ENCODE measurements around the gene CGB1. TPM values are rescaled to one million over a fixed set of nuclear protein-coding genes. Genes with fewer than 3 reads are reported as not detected.

CGB1 gene
- total RNA-seq = not detected in 2 replicates

DNA sequence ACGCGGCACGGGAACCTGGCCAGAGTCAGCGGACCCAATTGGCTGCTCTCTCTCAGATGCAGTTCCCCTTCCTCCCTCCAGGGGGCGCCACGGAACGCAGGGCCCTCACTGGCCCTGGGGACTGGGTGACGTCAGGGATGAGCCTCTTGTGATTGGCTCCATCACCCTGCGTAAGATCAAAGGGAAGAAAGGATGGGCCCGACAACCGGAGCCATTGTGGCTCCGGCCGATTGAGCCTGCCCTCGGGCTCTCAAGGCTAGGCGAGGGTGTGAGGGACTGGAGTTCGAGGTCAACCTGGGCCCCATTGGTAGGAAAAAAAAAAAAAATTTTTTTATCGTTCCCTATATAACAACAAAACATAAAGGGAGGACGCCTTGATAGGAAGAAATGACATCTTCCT, at the start of gene CGB1:
TSS of gene CGB1 (minus strand) at position 81 of the 400 bp plus-strand sequence. CDS start 184 bp downstream, outside the sequence.

DNA sequence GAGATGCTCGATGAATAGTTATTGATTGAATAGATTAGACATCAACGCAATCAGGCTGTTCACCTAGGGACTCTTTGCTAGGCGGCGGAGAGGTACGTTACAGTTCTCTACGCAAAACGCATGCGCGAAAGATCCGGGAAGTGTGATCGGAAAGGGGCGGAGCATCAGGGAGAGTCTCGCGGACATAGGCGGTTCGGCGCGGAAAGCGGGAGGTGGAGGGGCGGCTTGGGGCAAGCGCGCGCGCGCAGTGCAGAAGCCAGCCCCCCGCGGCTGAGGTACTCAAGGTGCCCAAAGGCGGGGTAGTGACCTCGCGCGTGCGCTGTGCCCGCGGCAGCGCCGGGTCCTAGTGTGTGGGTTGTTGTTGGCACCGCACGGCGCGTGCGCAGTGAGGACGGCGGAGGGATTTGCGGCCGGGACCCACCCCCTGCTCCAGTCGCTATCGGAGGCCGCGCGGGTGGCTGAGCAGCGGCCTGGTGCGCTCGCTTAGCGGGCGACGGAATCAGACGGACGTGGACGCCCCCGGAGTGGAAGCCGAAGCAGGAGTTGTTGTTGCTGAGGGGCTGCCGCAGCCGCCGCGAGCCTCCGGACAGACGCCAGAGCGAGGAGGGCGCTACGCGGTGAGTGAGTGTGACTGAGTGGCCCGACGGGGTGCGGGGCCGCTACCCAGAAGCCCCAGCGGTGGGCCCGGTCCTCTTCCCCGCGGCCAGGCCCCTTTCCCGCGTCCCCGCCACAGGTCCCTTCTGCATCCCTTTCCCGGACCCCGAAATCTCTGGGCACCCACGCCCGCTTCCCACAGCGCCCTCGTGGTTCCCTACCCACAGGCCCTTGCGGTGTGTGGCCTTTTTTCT, 48.5 kb upstream of the CGB1 start, which contains the start of gene SNRNP70:
TSS of gene SNRNP70 (plus strand) at position 432 of the 848 bp plus-strand sequence. CDS start 964 bp downstream, outside the sequence.

DNA sequence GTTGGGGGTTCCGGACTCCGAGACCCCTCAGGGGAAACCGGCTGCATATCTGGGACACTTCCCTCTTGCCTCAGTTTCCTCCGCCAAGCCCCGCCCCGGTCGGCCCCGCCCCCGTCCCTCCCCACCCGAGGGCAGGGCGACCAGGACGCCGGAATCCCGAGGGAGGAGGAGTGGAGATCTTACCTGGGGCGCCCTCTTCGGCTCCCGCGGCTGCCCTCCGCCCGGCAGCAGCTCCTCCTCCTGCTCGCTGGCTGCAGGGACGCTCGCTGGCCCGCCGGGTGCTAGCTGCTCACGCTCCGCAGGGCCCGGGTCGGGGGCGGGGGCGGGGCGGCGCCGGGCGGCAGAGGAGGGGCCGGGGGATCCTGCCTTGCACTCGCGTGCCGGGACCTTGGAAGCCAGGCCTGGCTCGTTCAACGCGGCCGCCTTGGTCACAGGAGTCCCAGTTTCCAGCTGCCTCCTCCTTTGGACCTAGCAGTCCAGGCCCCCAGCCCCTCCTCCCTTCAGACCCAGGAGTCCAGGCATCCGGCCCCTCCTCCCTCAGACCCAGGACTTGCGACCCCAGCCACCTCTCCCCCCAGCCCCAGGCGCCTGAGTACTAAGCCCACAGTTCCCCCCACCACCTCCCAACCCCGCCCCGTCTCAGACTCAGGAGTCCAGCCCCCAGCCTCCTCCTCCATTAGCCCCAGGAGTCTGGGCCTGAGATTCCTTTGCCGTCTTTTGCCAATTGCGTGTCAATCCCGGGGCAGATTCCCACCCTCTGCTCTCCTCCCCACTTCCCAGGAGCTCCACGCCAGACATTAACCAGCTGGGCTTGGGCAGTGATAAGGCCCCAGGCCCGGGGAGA, 28.3 kb upstream of the CGB1 start, which contains the start of gene NTF4:
TSS of gene NTF4 (minus strand) at position 51 of the 844 bp plus-strand sequence. CDS start 2,821 bp downstream, outside the sequence.

DNA sequence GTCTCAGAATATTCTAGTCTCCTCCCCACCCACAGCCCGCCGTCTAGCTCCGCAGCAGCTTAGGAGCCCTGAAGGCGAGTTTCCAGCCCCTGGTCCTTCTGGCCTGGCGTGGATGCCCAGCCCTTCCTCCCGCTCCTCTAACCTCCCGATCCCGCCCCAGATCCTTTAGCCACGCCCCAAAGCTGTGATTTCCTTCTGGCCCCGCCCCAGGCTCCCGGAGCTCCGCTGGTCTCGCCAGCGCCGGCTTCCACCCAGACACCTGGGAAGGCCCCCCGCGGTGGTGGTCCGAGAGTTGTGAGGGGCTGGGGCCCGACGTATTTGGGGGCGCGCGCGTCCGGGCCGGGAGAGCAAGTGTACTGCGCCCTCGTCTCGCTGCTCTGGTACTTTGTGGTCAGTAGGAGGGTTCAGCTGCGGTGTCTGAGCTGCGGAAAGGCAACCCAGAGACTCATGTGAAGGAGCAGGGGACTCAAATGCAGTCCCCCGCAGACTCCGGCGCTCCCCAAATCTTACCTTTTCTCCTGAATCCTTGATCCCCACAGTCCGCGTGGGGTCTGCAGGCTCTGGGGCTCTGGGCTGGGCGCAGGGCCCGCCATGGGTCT, 21.0 kb upstream of the CGB1 start, which contains the start of gene CGB7:
TSS of gene CGB7 (minus strand) at position 114 of the 599 bp plus-strand sequence. CDS start 2,374 bp downstream, outside the sequence.

DNA sequence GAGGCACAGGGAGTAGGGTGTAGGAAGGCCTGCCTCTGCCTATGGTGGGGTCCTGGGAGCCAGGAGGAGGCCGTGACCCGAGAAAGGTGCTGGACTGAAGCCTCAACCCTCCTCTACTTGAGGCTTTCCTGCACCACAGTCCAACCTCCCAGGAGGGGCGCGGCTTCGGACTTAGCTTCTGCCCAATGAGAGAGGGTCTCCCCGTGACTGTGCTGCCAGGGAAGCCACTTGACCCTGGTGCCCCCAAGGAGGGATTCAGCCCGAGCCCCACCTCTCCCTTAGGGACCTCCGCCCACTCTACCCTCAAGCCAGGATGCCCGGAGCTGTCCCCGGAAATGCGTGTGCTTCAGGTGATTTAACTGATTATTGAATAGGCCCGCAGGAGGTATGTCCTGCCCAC, 12.3 kb upstream of the CGB1 start, which contains the start of gene CGB8:
TSS of gene CGB8 (minus strand) at position 101 of the 400 bp plus-strand sequence. CDS start 372 bp downstream, outside the sequence.

GRCh38 chr19:49043548-49043947, 6.9 kb upstream of the CGB1 start, which contains the start of gene CGB5:
CGB5 (plus strand) TSS chr19:49043848; CDS start chr19:49044210, 362 bp downstream.

GRCh38 chr19:49031642-49032301, 4.9 kb downstream of the CGB1 start, which contains the start of gene CGB2:
CGB2 (plus strand) TSS chr19:49031890; CDS start chr19:49032096, 206 bp downstream.

DNA sequence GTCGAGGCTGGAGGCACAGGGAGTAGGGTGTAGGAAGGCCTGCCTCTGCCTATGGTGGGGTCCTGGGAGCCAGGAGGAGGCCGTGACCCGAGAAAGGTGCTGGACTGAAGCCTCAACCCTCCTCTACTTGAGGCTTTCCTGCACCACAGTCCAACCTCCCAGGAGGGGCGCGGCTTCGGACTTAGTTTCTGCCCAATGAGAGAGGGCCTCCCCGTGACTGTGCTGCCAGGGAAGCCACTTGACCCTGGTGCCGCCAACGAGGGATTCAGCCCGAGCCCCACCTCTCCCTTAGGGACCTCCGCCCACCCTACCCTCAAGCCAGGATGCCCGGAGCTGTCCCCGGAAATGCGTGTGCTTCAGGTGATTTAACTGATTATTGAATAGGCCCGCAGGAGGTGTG, 12.5 kb downstream of the CGB1 start, which contains the start of gene CGB3:
TSS of gene CGB3 (minus strand) at position 101 of the 400 bp plus-strand sequence. CDS start 362 bp downstream, outside the sequence.

DNA sequence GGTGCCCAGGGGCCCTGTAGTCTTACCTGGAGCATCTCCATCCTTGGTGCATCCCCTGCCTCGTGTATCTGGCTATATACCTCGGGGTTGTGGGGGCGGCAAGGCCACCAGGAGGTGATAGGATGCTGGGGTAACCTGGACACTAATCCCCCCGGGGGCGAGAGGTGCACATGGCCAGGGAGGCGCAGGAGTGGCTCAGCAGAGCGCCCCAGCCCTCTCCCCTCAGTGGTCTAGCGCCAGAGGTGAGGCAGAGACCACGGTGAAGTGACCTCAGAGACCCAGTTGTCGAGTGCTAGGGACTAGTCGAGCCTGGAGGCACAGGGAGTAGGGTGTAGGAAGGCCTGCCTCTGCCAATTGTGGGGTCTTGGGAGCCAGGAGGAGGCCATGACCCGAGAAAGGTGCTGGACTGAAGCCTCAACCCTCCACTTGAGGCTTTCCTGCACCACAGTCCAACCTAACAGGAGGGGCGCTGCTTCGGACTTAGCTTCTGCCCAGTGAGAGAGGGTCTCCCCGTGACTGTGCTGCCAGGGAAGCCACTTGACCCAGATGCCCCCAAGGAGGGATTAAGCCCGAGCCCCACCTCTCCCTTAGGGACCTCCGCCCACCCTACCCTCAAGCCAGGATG, 19.5 kb downstream of the CGB1 start, which contains the start of gene LHB:
TSS of gene LHB (minus strand) at position 51 of the 625 bp plus-strand sequence. CDS start at position 41, 10 bp downstream.

DNA sequence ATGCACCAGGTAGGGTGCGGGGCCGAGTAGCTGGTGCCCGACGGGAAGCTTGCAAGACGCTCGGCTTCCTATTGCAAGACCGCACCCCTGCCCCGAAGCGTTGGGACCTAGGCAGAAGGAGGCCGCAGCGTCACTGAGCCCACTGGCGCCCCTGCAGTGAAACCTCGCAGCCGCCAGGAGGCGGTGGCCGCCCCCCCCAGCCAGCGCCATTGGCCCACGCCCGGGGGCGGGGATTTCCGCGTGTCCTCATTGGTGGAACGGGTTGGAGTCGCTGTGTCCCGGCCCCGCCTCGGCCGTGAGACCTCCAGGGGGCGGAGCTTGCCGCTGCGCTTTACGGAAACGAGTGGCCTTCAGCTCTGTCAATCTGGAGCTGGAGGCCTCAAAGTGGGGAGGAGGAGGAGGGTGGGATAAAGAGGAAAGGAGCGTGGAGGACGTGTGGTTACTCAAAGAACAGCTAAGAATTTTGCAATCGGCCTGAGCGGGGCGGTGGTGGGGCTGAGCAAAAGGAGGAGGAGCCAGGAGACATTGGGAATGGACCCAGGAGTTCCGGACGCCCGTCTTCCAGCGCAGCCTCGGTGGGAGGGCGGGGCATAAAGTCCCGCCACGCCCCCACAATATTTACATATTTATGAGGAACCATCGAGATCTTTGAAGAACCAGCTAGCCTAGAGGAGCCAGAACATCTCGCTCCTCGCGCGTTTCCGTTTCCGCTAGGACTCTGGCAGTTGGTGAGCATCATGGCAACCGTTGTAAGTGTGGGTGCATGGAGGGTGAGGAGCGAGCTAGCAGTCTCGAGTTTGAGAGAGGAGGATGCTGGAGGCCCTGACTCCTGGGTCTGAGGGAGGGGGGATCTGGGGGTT, 43.3 kb downstream of the CGB1 start, which contains the start of the genes GYS1 and RUVBL2:
TSS of gene GYS1 (minus strand) at position 135 of the 860 bp plus-strand sequence. CDS start 197 bp downstream, outside the sequence.
TSS of gene RUVBL2 (plus strand) at position 713 of the 860 bp plus-strand sequence. CDS start at position 738, 25 bp downstream.

Other genes starting within 250 kb of the CGB1 start
- gene BCAT2, start 225.9 kb downstream of the CGB1 start, total RNA-seq = 33.0 and 35.3 TPM in 2 replicates
- 2.2 and 2.8 TPM in 2 replicates for gene HSD17B14, start 200.4 kb downstream of the CGB1 start, total RNA-seq
- gene PLEKHA4, start 168.3 kb downstream of the CGB1 start, total RNA-seq = 21.3 and 22.6 TPM in 2 replicates
- gene PPP1R15A, start 164.5 kb downstream of the CGB1 start, total RNA-seq = 53.2 and 70.7 TPM in 2 replicates
- gene TULP2, start 138.2 kb downstream of the CGB1 start, total RNA-seq = 0.23 TPM in 1 of 2 replicates, not detected in the other
- 522 and 547 TPM in 2 replicates for gene NUCB1, start 136.6 kb downstream of the CGB1 start, total RNA-seq
- 0.17 TPM in 1 of 2 replicates, not detected in the other for gene DHDH, start 103.2 kb downstream of the CGB1 start, total RNA-seq
- gene BAX, start 82.0 kb downstream of the CGB1 start, total RNA-seq = 79.2 and 117 TPM in 2 replicates
- gene FTL, start 71.6 kb downstream of the CGB1 start, total RNA-seq = 4,527 and 7,180 TPM in 2 replicates
- 108 and 117 TPM in 2 replicates for gene GYS1, start 43.6 kb downstream of the CGB1 start, total RNA-seq
- 156 and 174 TPM in 2 replicates for gene RUVBL2, start 43.0 kb downstream of the CGB1 start, total RNA-seq
- gene LHB, start 19.8 kb downstream of the CGB1 start, total RNA-seq = not detected in 2 replicates
- not detected in 2 replicates for gene CGB3, start 12.6 kb downstream of the CGB1 start, total RNA-seq
- not detected in 2 replicates for gene CGB2, start 5.0 kb downstream of the CGB1 start, total RNA-seq
- not detected in 2 replicates for gene CGB5, start 7.0 kb upstream of the CGB1 start, total RNA-seq
- gene CGB8, start 12.2 kb upstream of the CGB1 start, total RNA-seq = not detected in 2 replicates
- under 0.01 and 0.17 TPM in 2 replicates for gene CGB7, start 20.9 kb upstream of the CGB1 start, total RNA-seq
- gene NTF4, start 27.9 kb upstream of the CGB1 start, total RNA-seq = not detected in 2 replicates
- gene KCNA7, start 35.8 kb upstream of the CGB1 start, total RNA-seq = not detected in 2 replicates
- gene SNRNP70, start 48.6 kb upstream of the CGB1 start, total RNA-seq = 159 and 170 TPM in 2 replicates
- gene LIN7B, start 77.5 kb upstream of the CGB1 start, total RNA-seq = 7.5 and 12.6 TPM in 2 replicates
- 0.26 and 0.36 TPM in 2 replicates for gene C19orf73, start 82.2 kb upstream of the CGB1 start, total RNA-seq
- 2.6 and 2.7 TPM in 2 replicates for gene PPFIA3, start 82.6 kb upstream of the CGB1 start, total RNA-seq
- gene HRC, start 118.5 kb upstream of the CGB1 start, total RNA-seq = 0.53 and 0.65 TPM in 2 replicates
- 27.5 and 30.3 TPM in 2 replicates for gene TRPM4, start 120.9 kb upstream of the CGB1 start, total RNA-seq